A673 (cell line): ENCODE measurements around the gene PTER. TPM values are rescaled to one million over a fixed set of nuclear protein-coding genes. Genes with fewer than 3 reads are reported as not detected.

ENCODE experiments used
- BruUV-seq: library from RNA; stranded (reverse); fragments of 400-500 nt; replicated peaks from 2 replicates; lab custom pipeline; 2021; lab: Mats Ljungman, UMichigan
- CTCF ChIA-PET: fragments of 300-600 bp; sonication (Branson Sonifier 250); formaldehyde crosslinking; loops from one replicate; lab custom pipeline; 2022; ENCODE audit warnings: antibody characterized with exemption; lab: Charles Lee
- POLR2A ChIA-PET: fragments of 300-600 bp; sonication (Branson Sonifier 250); formaldehyde crosslinking; loops from one replicate; lab custom pipeline; 2022; ENCODE audit warnings: antibody characterized with exemption; ENCODE audit not compliant: low non-redundant PET; lab: Charles Lee
- DNase-seq: peaks from one replicate; pipeline ENCODE4 v3.0.0-alpha.2; 2015; ENCODE audit warnings: low spot score
- H3K27ac ChIP-seq: fragments of 200-600 bp; sonication (generic); 2 replicates; pipeline ENCODE4 v1.5.1; 2016; ENCODE audit warnings: mixed run types, low read depth, mild to moderate bottlenecking, mixed read lengths, antibody characterized with exemption, low read length; ENCODE audit not compliant: poor library complexity, severe bottlenecking
- H3K27me3 ChIP-seq: fragments of 200-600 bp; sonication (generic); replicated peaks from 2 replicates; pipeline ENCODE4 v1.6.1; 2017; ENCODE audit warnings: mixed run types, low read depth, mild to moderate bottlenecking, mixed read lengths, antibody characterized with exemption, low read length; ENCODE audit not compliant: insufficient read depth, poor library complexity
- H3K36me3 ChIP-seq: fragments of 200-600 bp; sonication (generic); 2 replicates; pipeline ENCODE4 v1.6.1; 2016; ENCODE audit warnings: mixed run types, mild to moderate bottlenecking, mixed read lengths, antibody characterized with exemption, low read length; ENCODE audit not compliant: insufficient read depth, poor library complexity, severe bottlenecking
- H3K4me1 ChIP-seq: fragments of 200-600 bp; sonication (generic); 2 replicates; pipeline ENCODE4 v1.6.1; 2017; ENCODE audit warnings: mixed run types, mild to moderate bottlenecking, mixed read lengths, antibody characterized with exemption, low read length; ENCODE audit not compliant: insufficient read depth, poor library complexity, severe bottlenecking
- H3K4me3 ChIP-seq: fragments of 200-600 bp; sonication (generic); 2 replicates; pipeline ENCODE4 v1.5.1; 2016; ENCODE audit warnings: low read depth, mixed run types, mild to moderate bottlenecking, mixed read lengths, low read length; ENCODE audit not compliant: poor library complexity, severe bottlenecking
- H3K9me3 ChIP-seq: fragments of 200-600 bp; sonication (generic); 2 replicates; pipeline ENCODE4 v1.6.1; 2016; ENCODE audit warnings: mixed run types, low read depth, mild to moderate bottlenecking, mixed read lengths, antibody characterized with exemption, low read length; ENCODE audit not compliant: poor library complexity, severe bottlenecking
- EZH2 ChIP-seq: fragments of 200-600 bp; sonication (generic); IDR thresholded peaks from 2 replicates; pipeline ENCODE4 v1.6.1; 2017; ENCODE audit warnings: borderline replicate concordance, low read depth, mild to moderate bottlenecking, mixed read lengths, antibody characterized with exemption, low read length; ENCODE audit not compliant: poor library complexity, severe bottlenecking
- intact Hi-C: fragments of 100-400 bp; cut with micrococcal nuclease; formaldehyde crosslinking; loops from one replicate; pipeline ENCODE4 v1.10.0; 2022; ENCODE audit not compliant: unreplicated experiment
- total RNA-seq: library from RNA; stranded (reverse); gene quantifications from 2 replicates; pipeline ENCODE4 v1.2.3, GENCODE V29; 2021
- TF ChIP-seq, protein P1 (sequence below): fragments of 300-800, 200-600 bp; sonication (generic); conservative IDR thresholded peaks from 2 replicates; pipeline ENCODE4 v1.5.1; 2017; ENCODE audit warnings: low read depth, mild to moderate bottlenecking, antibody characterized with exemption, low read length, moderate library complexity, mixed read lengths

Gene PTER
- total RNA-seq, 1 experiment from 2014 or later, result 1.4 TPM

DNA sequence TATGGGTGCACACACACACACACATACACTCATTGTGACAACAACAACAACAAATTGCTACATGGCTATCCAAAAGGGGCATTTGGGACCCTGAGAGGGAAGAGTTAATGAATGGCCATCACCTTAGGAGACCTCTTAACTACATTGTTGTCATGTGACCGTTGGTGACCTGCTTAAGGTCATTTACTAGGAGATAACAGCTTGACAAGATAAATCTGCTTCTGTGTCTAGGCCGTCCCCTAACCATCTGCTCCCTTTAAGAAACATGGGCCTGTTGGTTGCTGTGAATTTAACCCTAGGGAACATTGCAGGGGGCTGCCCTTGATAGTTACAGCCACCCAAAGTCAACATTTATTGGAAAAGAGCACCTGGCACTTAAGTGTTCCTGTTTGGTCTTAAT lies 55.1 kb downstream of the PTER start:
- H3K4me3 ChIP-seq, result no peak overlapping the region
- DNase-seq, result no peak
- no peak overlapping the region for H3K27ac ChIP-seq
- ChIA-PET CTCF (no interaction called here), POLR2A (no interaction called here)
- no TSS peak for BruUV-seq
- no peak for TF ChIP-seq EZH2
- TF ChIP-seq, protein P1, sequence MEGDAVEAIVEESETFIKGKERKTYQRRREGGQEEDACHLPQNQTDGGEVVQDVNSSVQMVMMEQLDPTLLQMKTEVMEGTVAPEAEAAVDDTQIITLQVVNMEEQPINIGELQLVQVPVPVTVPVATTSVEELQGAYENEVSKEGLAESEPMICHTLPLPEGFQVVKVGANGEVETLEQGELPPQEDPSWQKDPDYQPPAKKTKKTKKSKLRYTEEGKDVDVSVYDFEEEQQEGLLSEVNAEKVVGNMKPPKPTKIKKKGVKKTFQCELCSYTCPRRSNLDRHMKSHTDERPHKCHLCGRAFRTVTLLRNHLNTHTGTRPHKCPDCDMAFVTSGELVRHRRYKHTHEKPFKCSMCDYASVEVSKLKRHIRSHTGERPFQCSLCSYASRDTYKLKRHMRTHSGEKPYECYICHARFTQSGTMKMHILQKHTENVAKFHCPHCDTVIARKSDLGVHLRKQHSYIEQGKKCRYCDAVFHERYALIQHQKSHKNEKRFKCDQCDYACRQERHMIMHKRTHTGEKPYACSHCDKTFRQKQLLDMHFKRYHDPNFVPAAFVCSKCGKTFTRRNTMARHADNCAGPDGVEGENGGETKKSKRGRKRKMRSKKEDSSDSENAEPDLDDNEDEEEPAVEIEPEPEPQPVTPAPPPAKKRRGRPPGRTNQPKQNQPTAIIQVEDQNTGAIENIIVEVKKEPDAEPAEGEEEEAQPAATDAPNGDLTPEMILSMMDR, result no peak
- H3K36me3 ChIP-seq, result no peaks in the 10 kb centered on the region
- no peaks in the 10 kb centered on the region for H3K9me3 ChIP-seq
- H3K27me3 ChIP-seq, result peaks cover 7% of the 10 kb centered on the region
- intact Hi-C loops, result no loop called here
- H3K4me1 ChIP-seq, result no peaks in the 10 kb centered on the region

DNA sequence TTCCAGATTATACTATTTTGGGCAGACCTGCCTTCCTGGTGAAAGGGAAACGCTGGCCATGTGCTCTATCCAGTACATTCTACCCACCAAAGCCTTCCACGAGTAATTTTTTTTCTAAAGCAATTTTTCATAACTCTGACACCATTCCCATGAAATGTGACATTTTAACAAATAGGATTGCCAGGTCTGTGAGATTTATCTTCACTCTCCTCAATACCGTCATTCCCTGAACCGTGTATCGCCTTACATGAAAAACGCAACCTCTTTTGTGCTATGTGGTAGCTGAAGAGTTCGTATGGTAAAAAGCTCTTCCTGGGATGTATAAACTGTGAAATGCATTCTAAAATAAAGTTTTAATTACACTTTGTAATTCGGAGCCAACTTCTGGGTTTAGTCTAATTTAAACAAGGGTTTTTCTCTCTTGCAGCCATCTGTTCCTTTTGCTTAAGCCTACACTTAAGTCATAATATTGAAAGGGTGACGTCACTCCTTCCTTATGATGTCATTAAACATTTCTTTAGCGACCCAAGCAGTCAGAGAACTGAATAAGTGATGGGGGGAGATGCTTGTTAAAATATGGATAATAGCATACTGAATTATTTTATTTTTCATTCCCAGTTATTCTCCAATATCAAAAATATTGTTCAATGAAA lies 57.2 kb downstream of the PTER start:
- Histone ChIP-seq H3K27ac (no peak overlapping the region), H3K9me3 (no peaks in the 10 kb centered on the region), H3K4me1 (no peaks in the 10 kb centered on the region), H3K4me3 (no peak overlapping the region), H3K27me3 (peaks cover 11% of the 10 kb centered on the region), H3K36me3 (no peaks in the 10 kb centered on the region)
- no TSS peak for BruUV-seq
- ChIA-PET POLR2A (no interaction called here), CTCF (no interaction called here)
- intact Hi-C loops, result no loop called here
- TF ChIP-seq, protein P1, result no peak
- no peak for TF ChIP-seq EZH2
- no peak for DNase-seq

DNA sequence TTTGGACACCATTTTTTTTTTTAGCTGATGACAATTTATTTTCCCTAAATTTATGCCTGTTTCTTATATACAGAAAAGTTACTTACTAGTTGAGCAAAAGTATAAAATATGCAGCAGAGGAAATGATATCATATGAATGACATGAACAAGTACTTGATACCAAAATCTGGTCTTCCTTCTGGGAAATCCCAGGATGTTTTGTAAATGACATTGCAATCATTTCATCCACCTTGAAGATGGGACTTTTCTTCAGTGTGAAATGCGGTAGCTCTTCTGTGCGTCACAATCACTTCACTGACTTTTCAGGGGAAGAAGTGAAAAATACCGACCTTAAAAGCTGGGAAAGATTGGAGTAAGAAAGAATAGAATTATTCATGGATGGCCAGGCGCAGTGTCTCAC lies 61.1 kb downstream of the PTER start:
- no peaks in the 10 kb centered on the region for H3K36me3 ChIP-seq
- H3K27me3 ChIP-seq, result peaks cover 8% of the 10 kb centered on the region
- H3K27ac ChIP-seq, result no peak overlapping the region
- H3K4me1 ChIP-seq, result no peaks in the 10 kb centered on the region
- H3K4me3 ChIP-seq, result no peak overlapping the region
- intact Hi-C loops, result no loop called here
- DNase-seq, result no peak
- H3K9me3 ChIP-seq, result no peaks in the 10 kb centered on the region
- CTCF ChIA-PET, result no interaction called here
- POLR2A ChIA-PET, result interaction anchor here (0.6 kb wide), 1 partner anchor 16 kb away, joined by 3 read pairs; no protein-coding TSS in a partner anchor
- no peak for TF ChIP-seq EZH2
- TF ChIP-seq, protein P1, result no peak
- no TSS peak for BruUV-seq
